AG10803 (cell line): ENCODE data around the gene TMEM121.

Experiments
- DNase-seq: peaks from one replicate; pipeline ENCODE4 v3.0.0; 2010; ENCODE audit warnings: low read depth
- H3K4me3 ChIP-seq: 2 replicates; pipeline ENCODE4 v1.5.1; 2011; ENCODE audit warnings: mild to moderate bottlenecking, low read length, control low read depth
- CTCF ChIP-seq: conservative IDR thresholded peaks from 2 replicates; pipeline ENCODE4 v1.5.1; 2011; ENCODE audit warnings: mild to moderate bottlenecking, low read length, control low read depth, inconsistent platforms

TMEM121 gene

GRCh38 chr14:105496831-105497591, 29.4 kb upstream of the TMEM121 start:
- no peak for TF ChIP-seq CTCF
- H3K4me3 ChIP-seq, result no peak overlapping the region
- DNase-seq, result no peak

GRCh38 chr14:105497671-105498429, 28.5 kb upstream of the TMEM121 start:
- no peak overlapping the region for H3K4me3 ChIP-seq
- DNase-seq, result no peak
- no peak for TF ChIP-seq CTCF

- TF ChIP-seq CTCF, result no peak
- no peak for DNase-seq
- H3K4me3 ChIP-seq, result no peak overlapping the region
These were observed 27.7 kb upstream of the TMEM121 start for GRCh38 chr14:105498430-105499255.

GRCh38 chr14:105499256-105500035, 26.9 kb upstream of the TMEM121 start:
- no peak overlapping the region for H3K4me3 ChIP-seq
- TF ChIP-seq CTCF, result no peak
- DNase-seq, result no peak

- H3K4me3 ChIP-seq, result no peak overlapping the region
- no peak for DNase-seq
- TF ChIP-seq CTCF, result no peak
These were observed 26.2 kb upstream of the TMEM121 start for GRCh38 chr14:105500036-105500725.

GRCh38 chr14:105500726-105501101, 25.7 kb upstream of the TMEM121 start:
- no peak overlapping the region for H3K4me3 ChIP-seq
- DNase-seq, result no peak
- TF ChIP-seq CTCF, result no peak
